IMR-90 (cell line): ENCODE data around the gene THSD1. TPM values are rescaled to one million over a fixed set of nuclear protein-coding genes. Genes with fewer than 3 reads are reported as not detected.

Experiments used
- ATAC-seq: fragments of 200-7000 bp; cut with Tn5 transposase; 2 replicates; pipeline ENCODE4 v1.9.1; 2020; ENCODE audit warnings: low read depth, mild to moderate bottlenecking, moderate library complexity
- BruUV-seq: library from RNA; stranded (reverse); fragments of 400-500 nt; replicated peaks from 2 replicates; lab custom pipeline; 2021; lab: Mats Ljungman, UMichigan
- CTCF ChIA-PET: fragments of 300-600 bp; formaldehyde crosslinking; extraction: SDS; loops from one replicate; lab custom pipeline; 2021; ENCODE audit warnings: antibody characterized with exemption; lab: Yijun Ruan, JAX
- POLR2A ChIA-PET: fragments of 300-600 bp; sonication (Branson Sonifier 250); formaldehyde crosslinking; loops from one replicate; lab custom pipeline; 2022; ENCODE audit warnings: antibody characterized with exemption; ENCODE audit not compliant: unreplicated experiment; lab: Charles Lee
- DNase-seq: peaks from one replicate; pipeline ENCODE4 v3.0.0; 2013
- H2AFZ ChIP-seq: replicated peaks from 2 replicates; pipeline ENCODE3; 2013; ENCODE audit warnings: low read length, mild to moderate bottlenecking; ENCODE audit not compliant: poor library complexity
- H2AK5ac ChIP-seq: 2 replicates; pipeline ENCODE4 v1.6.1; 2013; ENCODE audit warnings: low read depth, low read length, inconsistent platforms
- H2AK9ac ChIP-seq: replicated peaks from 2 replicates; pipeline ENCODE3; 2013; ENCODE audit warnings: mild to moderate bottlenecking, low read depth, low read length, moderate library complexity; ENCODE audit not compliant: poor library complexity
- H2BK120ac ChIP-seq: 2 replicates; pipeline ENCODE4 v1.6.1; 2013; ENCODE audit warnings: low read depth, low read length, inconsistent platforms
- H2BK15ac ChIP-seq: 3 replicates; pipeline ENCODE4 v1.6.1; 2013; ENCODE audit warnings: low read depth, low read length, inconsistent platforms
- H2BK20ac ChIP-seq: 2 replicates; pipeline ENCODE4 v1.6.1; 2013; ENCODE audit warnings: low read depth, mild to moderate bottlenecking, inconsistent platforms, low read length, moderate library complexity
- H2BK5ac ChIP-seq: 2 replicates; pipeline ENCODE4 v1.6.1; 2013; ENCODE audit warnings: mild to moderate bottlenecking, low read depth, low read length, inconsistent platforms; ENCODE audit not compliant: poor library complexity, severe bottlenecking
- H3K14ac ChIP-seq: replicated peaks from 2 replicates; pipeline ENCODE4 v1.6.1; 2013; ENCODE audit warnings: low read depth, low read length, inconsistent platforms
- H3K18ac ChIP-seq: 2 replicates; pipeline ENCODE4 v1.6.1; 2013; ENCODE audit warnings: low read depth, low read length, control low read depth
- H3K23ac ChIP-seq: 2 replicates; pipeline ENCODE4 v1.6.1; 2013; ENCODE audit warnings: low read depth, low read length, inconsistent platforms
- H3K27ac ChIP-seq: 2 replicates; pipeline ENCODE4 v1.5.1; 2013; ENCODE audit warnings: mild to moderate bottlenecking, control low read depth, low read length; ENCODE audit not compliant: insufficient read depth
- H3K27me3 ChIP-seq: 2 replicates; pipeline ENCODE4 v1.6.1; 2013; ENCODE audit warnings: low read length; ENCODE audit not compliant: control insufficient read depth, insufficient read depth
- H3K36me3 ChIP-seq: 2 replicates; pipeline ENCODE4 v1.6.1; 2013; ENCODE audit warnings: low read length, mixed read lengths; ENCODE audit not compliant: control insufficient read depth, insufficient read depth
- H3K4ac ChIP-seq: 2 replicates; pipeline ENCODE4 v1.6.1; 2013; ENCODE audit warnings: low read depth, low read length, inconsistent platforms
- H3K4me1 ChIP-seq: 2 replicates; pipeline ENCODE4 v1.6.1; 2013; ENCODE audit warnings: low read length, mixed read lengths; ENCODE audit not compliant: control insufficient read depth, insufficient read depth
- H3K4me2 ChIP-seq: 2 replicates; pipeline ENCODE4 v1.6.1; 2013; ENCODE audit warnings: low read depth, mild to moderate bottlenecking, control low read depth, low read length, moderate library complexity
- H3K4me3 ChIP-seq: 2 replicates; pipeline ENCODE4 v1.5.1; 2013; ENCODE audit warnings: low read depth, mild to moderate bottlenecking, control low read depth, low read length, moderate library complexity; ENCODE audit not compliant: insufficient read depth
- H3K56ac ChIP-seq: 2 replicates; pipeline ENCODE4 v1.6.1; 2013; ENCODE audit warnings: low read length, inconsistent platforms; ENCODE audit not compliant: insufficient read depth; ENCODE audit errors: extremely low read depth
- H3K79me1 ChIP-seq, 2 experiments: 2 replicates each; pipeline ENCODE4 v1.6.1; 2013; ENCODE audit warnings: low read length in 2 of 2, inconsistent platforms in 1 of 2, low read depth in 1 of 2
- H3K9ac ChIP-seq: 2 replicates; pipeline ENCODE4 v1.6.1; 2013; ENCODE audit warnings: low read depth, low read length, control low read depth
- H3K9me1 ChIP-seq: 2 replicates; pipeline ENCODE4 v1.6.1; 2013; ENCODE audit warnings: low read length, inconsistent platforms; ENCODE audit not compliant: insufficient read depth
- H3K9me3 ChIP-seq: 2 replicates; pipeline ENCODE4 v1.6.1; 2013; ENCODE audit warnings: low read length; ENCODE audit not compliant: control insufficient read depth, insufficient read depth
- H4K20me1 ChIP-seq: 2 replicates; pipeline ENCODE4 v1.6.1; 2013; ENCODE audit warnings: low read length, inconsistent platforms; ENCODE audit not compliant: insufficient read depth
- H4K5ac ChIP-seq: 2 replicates; pipeline ENCODE4 v1.6.1; 2013; ENCODE audit warnings: mild to moderate bottlenecking, low read depth, low read length, control low read depth
- H4K8ac ChIP-seq, 2 experiments: 2 replicates each; pipeline ENCODE4 v1.6.1; 2013; ENCODE audit warnings: low read depth in 2 of 2, low read length in 2 of 2, control low read depth in 1 of 2, inconsistent platforms in 1 of 2
- H4K91ac ChIP-seq: 2 replicates; pipeline ENCODE4 v1.6.1; 2013; ENCODE audit warnings: low read depth, low read length, inconsistent platforms; ENCODE audit not compliant: insufficient read depth
- BHLHE40 ChIP-seq: fragments of 150-350 bp; IDR thresholded peaks from 2 replicates; pipeline ENCODE4 v1.6.1; 2016; ENCODE audit warnings: mild to moderate bottlenecking, low read depth, low read length
- CEBPB ChIP-seq: IDR thresholded peaks from 2 replicates; pipeline ENCODE4 v1.6.1; 2012; ENCODE audit warnings: low read depth, low read length, improper control_type of control experiment
- CHD1 ChIP-seq: IDR thresholded peaks from 2 replicates; pipeline ENCODE4 v1.6.1; 2012; ENCODE audit warnings: low read depth, low read length, improper control_type of control experiment
- CTCF ChIP-seq: conservative IDR thresholded peaks from 2 replicates; pipeline ENCODE4 v1.5.1; 2012; ENCODE audit warnings: mild to moderate bottlenecking, low read depth, low read length, improper control_type of control experiment
- ELK1 ChIP-seq: fragments of 150-350 bp; IDR thresholded peaks from 2 replicates; pipeline ENCODE4 v1.6.1; 2016; ENCODE audit warnings: low read depth, mild to moderate bottlenecking, low read length, moderate library complexity, borderline replicate concordance
- FOS ChIP-seq: fragments of 150-350 bp; IDR thresholded peaks from 2 replicates; pipeline ENCODE4 v1.6.1; 2016; ENCODE audit warnings: low read depth, low read length
- MAFK ChIP-seq: IDR thresholded peaks from 2 replicates; pipeline ENCODE4 v1.6.1; 2012; ENCODE audit warnings: low read depth, low read length, improper control_type of control experiment
- MAZ ChIP-seq: IDR thresholded peaks from 2 replicates; pipeline ENCODE4 v1.6.1; 2012; ENCODE audit warnings: low read depth, mild to moderate bottlenecking, low read length, improper control_type of control experiment, moderate library complexity, borderline replicate concordance
- NFE2L2 ChIP-seq: fragments of 150-350 bp; IDR thresholded peaks from 2 replicates; pipeline ENCODE4 v1.6.1; 2016; ENCODE audit warnings: low read depth, mild to moderate bottlenecking, low read length
- POLR2A ChIP-seq: IDR thresholded peaks from 2 replicates; pipeline ENCODE4 v1.6.1; 2012; ENCODE audit warnings: mild to moderate bottlenecking, low read depth, low read length
- RAD21 ChIP-seq: IDR thresholded peaks from 2 replicates; pipeline ENCODE4 v1.6.1; 2012; ENCODE audit warnings: low read length, improper control_type of control experiment
- RCOR1 ChIP-seq: IDR thresholded peaks from 2 replicates; pipeline ENCODE4 v1.6.1; 2012; ENCODE audit warnings: mild to moderate bottlenecking, low read length, improper control_type of control experiment; ENCODE audit not compliant: insufficient replicate concordance
- RFX5 ChIP-seq: IDR thresholded peaks from 2 replicates; pipeline ENCODE4 v1.8.0; 2012; ENCODE audit warnings: low read depth, mild to moderate bottlenecking, low read length, moderate library complexity
- USF2 ChIP-seq: fragments of 150-350 bp; IDR thresholded peaks from 2 replicates; pipeline ENCODE4 v1.6.1; 2017; ENCODE audit warnings: mild to moderate bottlenecking, antibody characterized with exemption, low read length, low read depth
- WGBS, 2 experiments: methylation state at CpG; one replicate each; pipeline versions ENCODE4 v1.1.5 to v1.1.7; 2013; ENCODE audit warnings: missing lambda C conversion rate in 2 of 2; ENCODE audit not compliant: insufficient read length in 1 of 2; ENCODE audit errors: extremely low coverage in 2 of 2; 5-methylcytosine and 5-hydroxymethylcytosine counted together
- dilution Hi-C: fragments of 300-500 bp; cut with HindIII; formaldehyde crosslinking; loops from one replicate; pipeline ENCODE4 v1.14.3; 2018; ENCODE audit warnings: low sequenced_read_pairs; ENCODE audit not compliant: unreplicated experiment
- in situ Hi-C: fragments of 300-500 bp; cut with MboI; formaldehyde crosslinking; loops from 3 replicates; pipeline ENCODE4 v1.14.3; 2019; ENCODE audit warnings: low sequenced_read_pairs, inconsistent platforms, mixed read lengths
- intact Hi-C: fragments of 100-400 bp; cut with micrococcal nuclease; formaldehyde crosslinking; loops from 2 replicates; pipeline ENCODE4 v1.10.0; 2022
- polyA plus RNA-seq, 3 experiments: library from polyadenylated mRNA; depleted of rRNA; stranded (reverse); fragments of >200 nt; gene quantifications; 2 replicates each; pipeline ENCODE4 v1.2.3, GENCODE V29; 2012; ENCODE audit warnings: low replicate concordance in 1 of 3
- total RNA-seq: library from RNA; depleted of rRNA; stranded (reverse); fragments of >200 nt; gene quantifications from 2 replicates; pipeline ENCODE4 v1.2.3, GENCODE V29; 2012

The THSD1 gene
- total and polyA plus RNA-seq, 2 of the 4 experiments (the other 2 are of a cell fraction): 12.1 to 19.0 TPM

DNA sequence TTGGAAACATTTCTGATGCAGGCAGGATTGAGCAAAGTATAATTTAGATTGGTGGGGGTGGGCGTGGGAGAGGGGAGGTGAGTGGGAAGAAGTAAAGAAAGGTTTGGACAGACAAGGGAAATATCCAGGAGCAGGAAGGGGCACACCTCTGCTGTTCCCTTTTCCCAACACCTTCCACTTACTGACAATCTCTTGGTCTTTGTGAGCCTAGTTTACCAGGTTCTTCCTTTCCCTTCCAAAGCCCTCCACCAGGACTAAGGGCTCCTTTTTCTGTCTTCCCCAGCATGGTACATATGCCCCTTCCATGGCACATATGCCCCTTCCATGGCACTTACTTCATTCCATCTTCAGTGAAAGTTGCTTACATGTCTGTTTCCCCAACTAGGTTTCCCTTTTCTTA is 6.2 kb upstream of the THSD1 start:
- H3K36me3 ChIP-seq: peaks cover 7% of the 10 kb centered on the region
- H4K91ac ChIP-seq: 0 out of 2 replicates have a peak overlapping the region, but pooled peaks have one; percentile 29
- no peaks in the 10 kb centered on the region for H4K20me1 ChIP-seq
- DNase-seq: no peak
- peak overlapping the region; percentile 60; the same call in 1 of the 2 replicates for H3K27ac ChIP-seq
- in situ Hi-C loops: no loop called here
- H4K8ac ChIP-seq: peak overlapping the region in 1 of 2 experiments; percentile 52; a peak in 2 of 4 replicates
- ChIA-PET CTCF (no interaction called here), POLR2A (interaction anchor here (0.5 kb wide), 1 partner anchor 215 kb away, joined by 3 read pairs; no protein-coding TSS in a partner anchor)
- H2BK5ac ChIP-seq: peak overlapping the region; percentile 75
- H2AK5ac ChIP-seq: 0 out of 2 replicates have a peak overlapping the region, but pooled peaks have one; percentile 20
- peak overlapping the region; percentile 60 for H2BK120ac ChIP-seq
- H3K4me2 ChIP-seq: no peak overlapping the region
- no peak overlapping the region for H3K9ac ChIP-seq
- dilution Hi-C loops: no loop called here
- BruUV-seq: no TSS peak
- no peak overlapping the region for H2AFZ ChIP-seq
- H3K27me3 ChIP-seq: no peaks in the 10 kb centered on the region
- 90% methylated on average over 1 of the region's 1 CpG; no CpG with 5 or more reads in 1 of the 2 experiments for WGBS, 2 experiments
- peaks cover 11% of the 10 kb centered on the region for H3K9me1 ChIP-seq
- TF ChIP-seq RFX5: no peak
- TF ChIP-seq NFE2L2: no peak
- TF ChIP-seq RCOR1: no peak
- no peak for TF ChIP-seq MAFK
- TF ChIP-seq POLR2A: no peak
- no peak for TF ChIP-seq RAD21
- TF ChIP-seq CHD1: no peak
- TF ChIP-seq ELK1: no peak
- no peak for TF ChIP-seq BHLHE40
- TF ChIP-seq MAZ: no peak
- no peak for TF ChIP-seq USF2
- TF ChIP-seq FOS: no peak
- no peak for TF ChIP-seq CEBPB
- TF ChIP-seq CTCF: no peak
- intact Hi-C loops: no loop called here
- no peak overlapping the region for H3K4me3 ChIP-seq
- H3K14ac ChIP-seq: peak overlapping the region; percentile 73
- 0 out of 2 replicates have a peak overlapping the region, but pooled peaks have one; percentile 1 for H4K5ac ChIP-seq
- peak overlapping the region; percentile 15 for H2AK9ac ChIP-seq
- peak overlapping the region; percentile 63; the same call in 1 of the 3 replicates for H2BK15ac ChIP-seq
- ATAC-seq: no peak
- peak overlapping the region; percentile 31 for H3K4ac ChIP-seq
- H3K9me3 ChIP-seq: no peaks in the 10 kb centered on the region
- H3K4me1 ChIP-seq: peaks cover 16% of the 10 kb centered on the region
- H3K56ac ChIP-seq: no peak overlapping the region
- H3K18ac ChIP-seq: peak overlapping the region; percentile 6
- peak overlapping the region; percentile 74 for H2BK20ac ChIP-seq
- peaks cover 9 to 12% of the 10 kb centered on the region in 2 experiments; a peak in 2 of 4 replicates for H3K79me1 ChIP-seq
- H3K23ac ChIP-seq: peak overlapping the region; percentile 56; the same call in 1 of the 2 replicates
